B cell (primary cell): ENCODE data around the gene CDK5RAP2.

ENCODE experiments used
- EZH2 ChIP-seq: IDR thresholded peaks from 2 replicates; pipeline ENCODE4 v1.6.1; 2012; ENCODE audit warnings: borderline replicate concordance, low read depth, mild to moderate bottlenecking, moderate library complexity, low read length; ENCODE audit not compliant: insufficient read depth, poor library complexity, severe bottlenecking
- TF ChIP-seq, protein P1 (sequence below): fragments of 200-600 bp; IDR thresholded peaks from one replicate; pipeline ENCODE4 v1.8.0; 2022; ENCODE audit warnings: antibody characterized with exemption, mild to moderate bottlenecking

DNA sequence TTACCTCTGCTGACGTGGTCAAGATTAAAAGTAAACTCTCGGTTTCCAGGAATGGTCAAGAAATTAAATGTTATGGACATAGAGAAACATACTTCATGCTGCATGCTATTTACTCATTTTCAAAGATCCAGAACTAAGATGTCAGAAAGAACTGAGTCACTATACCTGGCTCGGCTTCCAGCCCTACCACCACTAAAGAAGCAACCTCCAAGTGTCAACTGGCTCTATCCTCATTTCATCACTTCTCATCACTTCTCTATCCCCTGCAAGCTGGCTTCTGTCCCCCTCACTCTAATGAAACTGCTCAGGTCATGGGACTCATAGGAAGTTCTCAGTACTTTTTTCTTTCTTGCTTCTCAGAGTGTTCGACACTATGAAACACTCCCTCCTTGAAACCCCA, 116.2 kb downstream of the CDK5RAP2 start:
- TF ChIP-seq, protein P1, sequence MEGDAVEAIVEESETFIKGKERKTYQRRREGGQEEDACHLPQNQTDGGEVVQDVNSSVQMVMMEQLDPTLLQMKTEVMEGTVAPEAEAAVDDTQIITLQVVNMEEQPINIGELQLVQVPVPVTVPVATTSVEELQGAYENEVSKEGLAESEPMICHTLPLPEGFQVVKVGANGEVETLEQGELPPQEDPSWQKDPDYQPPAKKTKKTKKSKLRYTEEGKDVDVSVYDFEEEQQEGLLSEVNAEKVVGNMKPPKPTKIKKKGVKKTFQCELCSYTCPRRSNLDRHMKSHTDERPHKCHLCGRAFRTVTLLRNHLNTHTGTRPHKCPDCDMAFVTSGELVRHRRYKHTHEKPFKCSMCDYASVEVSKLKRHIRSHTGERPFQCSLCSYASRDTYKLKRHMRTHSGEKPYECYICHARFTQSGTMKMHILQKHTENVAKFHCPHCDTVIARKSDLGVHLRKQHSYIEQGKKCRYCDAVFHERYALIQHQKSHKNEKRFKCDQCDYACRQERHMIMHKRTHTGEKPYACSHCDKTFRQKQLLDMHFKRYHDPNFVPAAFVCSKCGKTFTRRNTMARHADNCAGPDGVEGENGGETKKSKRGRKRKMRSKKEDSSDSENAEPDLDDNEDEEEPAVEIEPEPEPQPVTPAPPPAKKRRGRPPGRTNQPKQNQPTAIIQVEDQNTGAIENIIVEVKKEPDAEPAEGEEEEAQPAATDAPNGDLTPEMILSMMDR: no peak
- TF ChIP-seq EZH2: no peak
